Measurements from ENCODE around the gene TMEM120B.

GRCh38 chr12:121796855-121797751, 84.6 kb downstream of the TMEM120B start:
- TF ChIP-seq POLR2A (IDR thresholded peaks at IDR 0.05; ENCODE audit: low read depth, low read length) (no peak; the same call in 1 of the 2 replicates), TAF1 (IDR thresholded peaks at IDR 0.05; ENCODE audit: low read depth, low read length) (no peak), POLR2AphosphoS5 (IDR thresholded peaks at IDR 0.05; ENCODE audit: low read depth, low read length) (no peak), PAX5 (IDR thresholded peaks at IDR 0.05; ENCODE audit: insufficient read depth, low read length, severe bottlenecking) (no peak), SPI1 (IDR thresholded peaks at IDR 0.05; ENCODE audit: low read depth, low read length) (no peak)
